Activated CD4-positive, alpha-beta T cell treated with anti-CD3 and anti-CD28 coated beads, Interleukin-2, amount 50 U/mL, for 48 hours (primary cell): ENCODE data around the gene IL12RB2.
"Not testable (repeated sequence)": the region's sequence is repeated elsewhere in the genome, so short reads cannot be mapped to it uniquely, and the experiment has no call there.

Experiments used
- DNase-seq, 2 experiments: peaks; one replicate each; pipeline ENCODE4 v3.0.0-alpha.2; 2020

The IL12RB2 gene

GRCh38 chr1:67433837-67434236, 126.2 kb downstream of the IL12RB2 start:
- DNase-seq = no peak

- no peak for DNase-seq
Observed at GRCh38 chr1:67434491-67434890, 126.8 kb downstream of the IL12RB2 start.

- DNase-seq = no peak
Observed at GRCh38 chr1:67436511-67437055, 128.9 kb downstream of the IL12RB2 start.

GRCh38 chr1:67437961-67438360, 130.3 kb downstream of the IL12RB2 start:
- DNase-seq = no peak

GRCh38 chr1:67439277-67440029, 131.8 kb downstream of the IL12RB2 start:
- DNase-seq = no peak

- DNase-seq = no peak
Observed at GRCh38 chr1:67440339-67440738, 132.7 kb downstream of the IL12RB2 start.

- DNase-seq = peak; percentile 76 to 82
Observed at GRCh38 chr1:67441183-67441582, 133.5 kb downstream of the IL12RB2 start.

- no peak for DNase-seq
Observed at GRCh38 chr1:67441739-67442281, 134.1 kb downstream of the IL12RB2 start.

GRCh38 chr1:67446014-67446413, 138.3 kb downstream of the IL12RB2 start:
- DNase-seq = not testable (repeated sequence)
